ENCODE data around the gene ZNF609. TPM values are rescaled to one million over a fixed set of nuclear protein-coding genes. Genes with fewer than 3 reads are reported as not detected.

The ZNF609 gene
- total RNA-seq, 4 donors from 2014 or later: 25.2 to 45.5 (median 32.6) TPM

DNA sequence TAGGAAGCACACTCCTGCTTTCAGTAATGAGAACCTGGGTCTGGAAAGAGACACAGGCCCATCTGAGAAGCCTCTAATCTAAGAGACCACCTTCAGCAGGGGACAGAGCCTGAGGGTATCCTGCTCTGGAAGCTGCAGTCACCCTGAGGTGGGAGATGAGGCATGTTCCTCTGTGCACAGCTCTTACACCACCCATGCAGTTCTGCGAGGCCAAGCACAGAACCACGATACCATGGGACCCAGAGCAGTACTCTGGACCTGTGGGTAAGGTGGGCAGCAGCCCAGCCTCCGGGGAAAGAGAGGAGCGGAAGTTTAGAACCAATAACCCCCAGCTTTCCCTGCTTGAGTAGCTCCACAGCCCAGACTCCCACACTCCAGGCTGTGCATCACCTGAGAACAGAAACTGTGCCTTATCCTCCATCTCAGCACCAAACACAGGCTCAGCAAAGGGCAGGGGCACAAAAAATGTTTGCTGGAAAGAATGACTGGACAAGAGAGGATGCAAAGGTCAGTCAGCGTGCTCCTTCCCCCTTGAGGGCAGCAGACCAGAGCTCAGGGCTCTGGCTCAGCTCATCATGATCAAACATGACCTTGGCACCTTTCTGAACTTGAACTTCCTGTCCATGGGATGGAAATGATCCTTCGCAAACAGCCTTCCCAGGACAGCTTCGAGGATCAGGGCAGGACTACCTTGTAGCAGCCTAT, 271.9 kb downstream of the ZNF609 start:
- H3K27me3 ChIP-seq: no peaks in the 10 kb centered on the region
- H3K4me1 ChIP-seq: peaks cover 0 to 16% of the 10 kb centered on the region in 2 donors
- no peak for TF ChIP-seq POLR2A (IDR thresholded peaks at IDR 0.05)
- TF ChIP-seq CTCF (IDR thresholded peaks at IDR 0.05): no peak
- DNase-seq: no peak
- 83 to 86% methylated on average over 7 of the region's 7 CpGs for WGBS, 2 donors
- no peaks in the 10 kb centered on the region for H3K9me3 ChIP-seq
- no peak overlapping the region for H3K4me3 ChIP-seq (replicated peaks in 1 of 3)
- no peaks in the 10 kb centered on the region for H3K36me3 ChIP-seq
- H3K27ac ChIP-seq: no peak overlapping the region
- intact Hi-C loops (cut with DNase I): loop anchor here (10.0 kb wide), 1 partner anchor 162 kb away; no protein-coding TSS in a partner anchor

Small RNA genes lying within 50 kb of the gene (small RNA-seq; reads per million reads assigned to genes)
- gene AC100830.2: not detected
- not detected for gene RF00019
- gene RNU6-549P: not detected

Other genes with a start within 250 kb of the ZNF609 start
- gene CSNK1G1, start 104.4 kb upstream of the ZNF609 start, total RNA-seq: 10 to 100 TPM; 19.1 to 50.0 (median 21.3) TPM
- gene PCLAF, start 79.1 kb upstream of the ZNF609 start, total RNA-seq: 1 to 10 TPM in 3 of 4 donors, not detected in 1; 3.4 to 8.7 (median 3.5) TPM
- gene TRIP4, start 72.7 kb upstream of the ZNF609 start, total RNA-seq: 10 to 100 TPM; 13.7 to 39.6 (median 21.7) TPM